Measurements from ENCODE around the gene MDGA2.

The MDGA2 gene

GRCh38 chr14:47149326-47149725 is 526.1 kb downstream of the MDGA2 start:
- no peak for DNase-seq (ENCODE audit: low read depth, low spot score)

GRCh38 chr14:47148686-47149085 is 526.7 kb downstream of the MDGA2 start:
- DNase-seq (ENCODE audit: low read depth, low spot score), result no peak

- DNase-seq (ENCODE audit: low read depth, low spot score), result no peak
These were observed 554.8 kb downstream of the MDGA2 start for GRCh38 chr14:47120645-47121044.

- no peak for DNase-seq (ENCODE audit: low read depth, low spot score)
These were observed 571.6 kb downstream of the MDGA2 start for GRCh38 chr14:47103771-47104170.

GRCh38 chr14:47102472-47102871 is 572.9 kb downstream of the MDGA2 start:
- no peak for DNase-seq (ENCODE audit: low read depth, low spot score)

- no peak for DNase-seq (ENCODE audit: low read depth, low spot score)
These were observed 589.7 kb downstream of the MDGA2 start for GRCh38 chr14:47085678-47086077.

GRCh38 chr14:47065326-47065725 is 610.1 kb downstream of the MDGA2 start:
- no peak for DNase-seq (ENCODE audit: low read depth, low spot score)

GRCh38 chr14:47060050-47060449 is 615.4 kb downstream of the MDGA2 start:
- DNase-seq (ENCODE audit: low read depth, low spot score), result no peak

DNA sequence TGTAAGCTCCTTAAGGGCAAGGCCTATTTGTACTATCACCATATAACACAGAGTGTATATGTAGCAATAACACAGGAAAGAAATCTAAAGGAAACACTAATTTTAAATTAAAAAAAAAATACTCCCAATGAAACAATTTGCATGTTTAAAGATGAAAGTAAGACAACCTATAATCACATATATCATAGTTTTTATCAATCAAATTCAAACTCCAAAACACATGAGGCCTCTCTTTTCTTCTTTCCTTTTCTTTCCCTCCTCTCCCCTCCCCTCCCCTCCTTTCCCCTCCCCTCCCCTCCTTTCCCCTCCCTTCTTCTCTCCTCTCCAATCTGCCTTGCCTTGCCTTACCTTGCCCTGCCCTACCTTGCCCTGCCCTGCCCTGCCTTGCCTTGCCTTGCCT is 618.0 kb downstream of the MDGA2 start:
- DNase-seq (ENCODE audit: low read depth, low spot score), result no peak

- DNase-seq (ENCODE audit: low read depth, low spot score), result no peak
These were observed 630.6 kb downstream of the MDGA2 start for GRCh38 chr14:47044841-47045240.

DNA sequence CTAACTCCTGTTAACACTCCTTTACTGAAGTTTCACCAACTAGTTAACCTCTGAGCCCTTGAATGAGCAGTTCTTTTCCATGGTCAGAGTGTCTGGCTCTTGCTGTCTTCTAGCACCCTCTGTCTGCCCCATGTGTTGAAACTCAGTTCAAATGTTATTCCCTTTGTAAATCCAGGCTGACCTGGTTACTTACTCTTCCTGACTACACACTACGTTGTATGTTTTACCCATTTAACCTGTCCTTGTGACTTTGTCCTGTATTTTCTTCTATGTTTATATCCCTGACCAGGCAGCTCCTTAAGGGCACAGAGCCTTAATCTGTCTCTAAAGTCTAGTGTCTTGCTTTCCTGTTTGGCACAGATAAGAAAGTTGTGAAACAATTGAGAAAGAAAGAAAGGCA is 634.9 kb downstream of the MDGA2 start:
- DNase-seq (ENCODE audit: low read depth, low spot score), result no peak

- DNase-seq (ENCODE audit: low read depth, low spot score), result no peak
These were observed 636.1 kb downstream of the MDGA2 start for GRCh38 chr14:47039336-47039735.

GRCh38 chr14:47022721-47023120 is 652.7 kb downstream of the MDGA2 start:
- no peak for DNase-seq (ENCODE audit: low read depth, low spot score)

GRCh38 chr14:47020500-47020899 is 654.9 kb downstream of the MDGA2 start:
- no peak for DNase-seq (ENCODE audit: low read depth, low spot score)

DNA sequence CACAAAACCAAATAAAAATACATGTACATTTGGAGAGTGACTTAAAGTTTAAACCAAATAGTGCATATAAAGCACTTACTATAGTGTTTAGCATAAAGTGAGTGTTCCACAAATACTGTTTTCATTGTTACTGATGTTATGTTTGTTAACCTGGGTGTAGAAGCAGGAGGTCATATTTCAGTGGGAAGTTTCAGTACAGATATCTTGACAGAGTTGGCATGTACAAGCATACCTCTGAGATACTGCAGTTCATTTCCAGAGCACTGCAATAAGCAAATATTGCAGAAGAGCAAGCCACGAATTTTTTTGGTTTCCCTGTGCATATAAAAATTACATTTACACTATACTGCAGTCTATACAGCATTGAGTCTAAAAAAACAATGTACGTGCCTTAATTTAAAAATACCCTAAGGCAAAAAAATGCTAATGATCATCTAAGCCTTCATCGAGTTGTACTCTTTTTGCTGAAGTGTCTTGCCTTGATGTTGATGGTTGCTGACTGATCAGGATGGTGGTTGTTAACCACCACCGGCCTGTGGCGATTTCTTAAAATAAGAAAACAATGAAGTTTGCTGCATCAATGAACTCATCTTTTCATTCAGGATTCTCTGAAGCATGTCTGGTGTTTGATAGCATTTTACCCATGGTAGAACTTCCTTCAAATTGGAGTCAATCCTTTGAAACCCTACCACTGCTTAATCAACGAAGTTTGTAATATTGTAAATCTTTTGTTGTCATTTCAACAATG is 662.7 kb downstream of the MDGA2 start:
- no peak for DNase-seq (ENCODE audit: low read depth, low spot score)

DNA sequence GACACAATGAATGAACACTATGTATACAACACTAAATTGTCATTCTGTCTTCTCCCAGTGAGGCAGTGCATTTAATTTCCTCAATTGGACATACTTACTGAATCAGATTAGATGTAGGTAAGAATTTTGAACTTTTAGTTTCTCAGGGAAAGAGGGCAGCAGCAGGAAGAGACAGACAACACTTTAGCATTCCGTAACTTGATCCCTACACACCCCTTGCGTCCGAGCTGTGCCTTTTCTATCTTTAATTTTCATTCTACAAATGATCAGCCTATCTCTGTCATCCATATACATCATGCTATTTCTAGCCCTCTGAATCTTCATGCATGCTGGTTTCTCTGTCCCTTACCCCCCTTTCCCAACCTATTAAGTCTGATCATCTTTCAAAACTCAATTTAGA is 665.8 kb downstream of the MDGA2 start:
- DNase-seq (ENCODE audit: low read depth, low spot score), result no peak

- no peak for DNase-seq (ENCODE audit: low read depth, low spot score)
These were observed 666.7 kb downstream of the MDGA2 start for GRCh38 chr14:47008732-47009131.

GRCh38 chr14:46999661-47000060 is 675.7 kb downstream of the MDGA2 start:
- DNase-seq (ENCODE audit: low read depth, low spot score), result no peak

GRCh38 chr14:46989566-46989965 is 685.8 kb downstream of the MDGA2 start:
- DNase-seq (ENCODE audit: low read depth, low spot score), result no peak

- no peak for DNase-seq (ENCODE audit: low read depth, low spot score)
These were observed 687.1 kb downstream of the MDGA2 start for GRCh38 chr14:46988312-46988711.

DNA sequence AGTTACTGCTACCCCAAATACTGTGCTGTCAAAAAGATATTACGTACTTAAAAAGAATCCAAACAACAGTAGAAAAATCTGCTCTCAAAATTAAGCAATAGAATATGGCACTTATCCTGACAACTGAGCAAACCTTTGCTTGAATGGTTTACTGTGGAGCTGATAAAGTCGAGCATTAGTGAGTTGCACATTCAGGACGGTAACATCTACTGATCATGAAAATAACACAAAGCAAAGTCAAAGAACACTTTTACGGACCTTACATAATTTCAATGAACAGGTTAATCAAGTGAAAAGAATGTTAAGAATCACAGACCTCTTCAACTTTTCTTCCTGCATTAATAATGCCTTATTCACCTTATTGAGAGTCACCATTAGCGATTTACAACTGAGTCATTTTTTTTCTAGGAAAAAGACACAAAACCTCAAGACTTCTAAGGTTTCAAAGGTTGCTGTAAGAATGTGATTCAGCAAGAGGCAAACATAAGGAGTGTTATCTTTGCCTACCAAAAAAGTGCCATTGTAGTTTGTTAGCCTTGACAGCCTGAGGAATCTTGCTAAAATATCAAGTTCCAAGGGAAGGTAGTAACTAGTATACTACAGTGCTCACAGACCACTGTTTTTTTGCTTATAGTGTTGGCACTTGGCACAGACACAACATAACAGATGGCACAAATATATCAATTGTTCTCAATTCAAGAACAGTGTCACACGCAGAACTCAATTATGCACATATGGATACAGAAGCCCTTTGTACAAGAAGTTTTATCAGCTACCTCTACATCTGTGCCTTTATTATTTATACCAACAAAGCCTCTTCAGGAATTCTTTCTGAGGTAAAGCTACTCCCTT is 689.6 kb downstream of the MDGA2 start:
- DNase-seq (ENCODE audit: low read depth, low spot score), result no peak

DNA sequence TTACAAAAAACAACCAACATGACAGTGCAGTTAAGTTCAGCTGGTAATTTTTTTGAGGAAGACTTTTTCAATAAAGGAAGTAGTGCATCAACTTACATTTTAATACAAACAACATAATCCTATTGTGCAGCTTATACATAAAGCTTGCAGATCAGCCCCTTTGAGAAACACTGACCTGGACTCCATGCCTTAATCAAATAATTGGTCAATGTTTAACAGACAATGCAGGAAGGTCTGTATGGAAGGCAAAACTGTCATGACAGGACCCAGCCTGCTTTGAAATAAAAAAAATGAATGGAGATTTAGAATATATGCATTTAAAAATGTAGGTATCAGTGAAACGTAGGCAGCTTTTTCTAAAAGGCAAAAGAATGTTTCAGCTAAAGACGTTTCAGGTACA is 702.1 kb downstream of the MDGA2 start:
- no peak for DNase-seq (ENCODE audit: low read depth, low spot score)

- no peak for DNase-seq (ENCODE audit: low read depth, low spot score)
These were observed 711.0 kb downstream of the MDGA2 start for GRCh38 chr14:46964378-46964777.

Measured in activated CD4-positive, CD25-positive, alpha-beta regulatory T cell treated with anti-CD3 and anti-CD28 coated beads, Interleukin-2, amount 50 U/mL, for 16 hours (primary cell).